ENCODE results near the gene HEATR3. TPM values are rescaled to one million over a fixed set of nuclear protein-coding genes. Genes with fewer than 3 reads are reported as not detected.
A peak's percentile ranks its signal among the peaks of the same experiment; 100 is the strongest.

HEATR3 gene
- total RNA-seq, 4 donors from 2014 or later = 13.7 to 31.2 (median 16.4) TPM

- intact Hi-C loops (cut with DNase I) = no loop called here
- peaks cover 0 to 60% (median 9%) of the 10 kb centered on the region in 3 donors for H3K4me1 ChIP-seq
- H3K27ac ChIP-seq = peak overlapping the region; percentile 12 to 69 (median 58)
- H3K36me3 ChIP-seq = peaks cover 0 to 39% (median 10%) of the 10 kb centered on the region in 3 donors
- no peak for DNase-seq
- TF ChIP-seq CTCF (IDR thresholded peaks at IDR 0.05) = no peak
- no peak for TF ChIP-seq POLR2A (IDR thresholded peaks at IDR 0.05)
- no peaks in the 10 kb centered on the region for H3K27me3 ChIP-seq
- H3K4me3 ChIP-seq = no peak overlapping the region
- WGBS, 2 donors = 47 to 50% methylated on average over 2 of the region's 2 CpGs
- no peaks in the 10 kb centered on the region for H3K9me3 ChIP-seq
These were observed 28.0 kb upstream of the HEATR3 start for GRCh38 chr16:50037662-50038220.

GRCh38 chr16:50038286-50038685 is 27.5 kb upstream of the HEATR3 start:
- TF ChIP-seq CTCF (IDR thresholded peaks at IDR 0.05) (no peak), POLR2A (IDR thresholded peaks at IDR 0.05) (no peak)
- WGBS, 2 donors = 66 to 81% methylated on average over 4 of the region's 4 CpGs
- H3K9me3 ChIP-seq = no peaks in the 10 kb centered on the region
- intact Hi-C loops (cut with DNase I) = no loop called here
- peaks cover 0 to 34% (median 9%) of the 10 kb centered on the region in 3 donors for H3K36me3 ChIP-seq
- H3K27ac ChIP-seq = peak overlapping the region in 3 of 4 donors; percentile 51 to 69 (median 66)
- H3K27me3 ChIP-seq = no peaks in the 10 kb centered on the region
- peaks cover 0 to 60% (median 9%) of the 10 kb centered on the region in 3 donors for H3K4me1 ChIP-seq
- no peak overlapping the region for H3K4me3 ChIP-seq
- no peak for DNase-seq

GRCh38 chr16:50038756-50039529 is 26.8 kb upstream of the HEATR3 start:
- intact Hi-C loops (cut with DNase I) = no loop called here
- Histone ChIP-seq H3K27me3 (no peaks in the 10 kb centered on the region), H3K27ac (peak overlapping the region in 3 of 4 donors; percentile 51 to 69 (median 66)), H3K36me3 (peaks cover 0 to 27% (median 2%) of the 10 kb centered on the region in 3 donors), H3K4me3 (no peak overlapping the region), H3K9me3 (no peaks in the 10 kb centered on the region), H3K4me1 (peaks cover 0 to 60% (median 9%) of the 10 kb centered on the region in 3 donors)
- no peak for DNase-seq
- 52 to 55% methylated on average over 5 of the region's 5 CpGs for WGBS, 2 donors
- TF ChIP-seq POLR2A (IDR thresholded peaks at IDR 0.05) (peak in 1 of 4 donors; percentile 7), CTCF (IDR thresholded peaks at IDR 0.05) (no peak)

- Histone ChIP-seq H3K4me1 (peaks cover 0 to 58% (median 9%) of the 10 kb centered on the region in 3 donors), H3K4me3 (no peak overlapping the region), H3K36me3 (peaks cover 0 to 17% (median 0%) of the 10 kb centered on the region in 3 donors), H3K27ac (peak overlapping the region in 3 of 4 donors; percentile 11 to 66 (median 51)), H3K9me3 (no peaks in the 10 kb centered on the region), H3K27me3 (no peaks in the 10 kb centered on the region)
- intact Hi-C loops (cut with DNase I) = no loop called here
- TF ChIP-seq CTCF (IDR thresholded peaks at IDR 0.05) (no peak), POLR2A (IDR thresholded peaks at IDR 0.05) (no peak)
- 19 to 69% methylated on average over 8 of the region's 8 CpGs for WGBS, 2 donors
- no peak for DNase-seq
These were observed 25.8 kb upstream of the HEATR3 start for GRCh38 chr16:50040018-50040417.

- WGBS, 2 donors = 44 to 55% methylated on average over 1 of the region's 1 CpG
- peaks cover 0 to 10% (median 0%) of the 10 kb centered on the region in 3 donors for H3K36me3 ChIP-seq
- intact Hi-C loops (cut with DNase I) = no loop called here
These were observed 25.1 kb upstream of the HEATR3 start for GRCh38 chr16:50040710-50041109.

More at GRCh38 chr16:50040710-50041109, 25.1 kb upstream of the HEATR3 start:
- Histone ChIP-seq H3K9me3 (no peaks in the 10 kb centered on the region), H3K4me3 (no peak overlapping the region), H3K4me1 (peaks cover 0 to 51% (median 9%) of the 10 kb centered on the region in 3 donors), H3K27me3 (no peaks in the 10 kb centered on the region), H3K27ac (peak overlapping the region in 1 of 4 donors; percentile 15)
- DNase-seq = no peak
- TF ChIP-seq CTCF (IDR thresholded peaks at IDR 0.05) (no peak), POLR2A (IDR thresholded peaks at IDR 0.05) (no peak)

All from esophagus squamous epithelium (tissue), 5 donors.